Activated effector memory CD4-positive, alpha-beta T cell treated with Interleukin-2 at 50 U/mL for 16 hours (primary cell): ENCODE measurements around the gene VLDLR.

ENCODE experiments used
- DNase-seq: peaks from one replicate; pipeline ENCODE4 v3.0.0-alpha.2; 2020

VLDLR gene

GRCh38 chr9:2622461-2623287 lies 1.1 kb downstream of the VLDLR start:
- no peak for DNase-seq

DNA sequence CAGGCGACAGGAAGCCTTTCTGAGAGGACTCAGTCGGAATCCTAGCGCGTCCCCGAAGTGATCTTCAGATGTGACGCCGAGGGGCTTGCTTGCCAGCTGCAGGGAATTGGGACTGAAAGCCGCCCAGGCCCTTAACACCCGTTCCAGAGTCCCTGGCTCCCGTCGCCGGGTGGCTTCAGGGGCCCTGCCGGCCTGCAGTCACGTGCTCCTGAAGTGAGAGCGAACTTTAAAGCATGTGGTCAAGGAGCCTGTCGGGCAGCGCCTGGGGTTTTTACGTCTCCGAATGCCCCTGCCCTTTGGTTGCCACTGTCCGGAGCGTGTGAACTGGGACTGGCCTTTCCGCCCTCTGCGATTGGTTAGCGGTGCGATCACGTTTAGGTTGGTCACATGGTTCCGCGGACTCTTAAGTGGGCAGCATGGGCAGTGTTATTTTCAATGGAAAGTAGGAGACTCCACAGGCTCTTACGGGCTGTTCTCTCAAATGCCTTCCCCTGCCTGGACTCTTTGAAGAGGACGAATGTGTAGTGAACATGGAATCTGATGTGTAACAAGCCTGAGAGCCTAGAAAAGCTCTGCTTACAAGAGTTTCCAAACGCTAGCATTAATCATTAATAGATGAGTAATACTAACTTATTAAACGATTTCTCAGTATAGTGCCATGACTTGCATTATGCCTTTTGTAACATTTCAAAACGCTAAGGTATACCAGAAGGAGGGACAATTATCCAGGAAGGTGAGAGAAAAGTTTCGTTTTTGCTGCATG lies 1.9 kb downstream of the VLDLR start:
- no peak for DNase-seq

DNA sequence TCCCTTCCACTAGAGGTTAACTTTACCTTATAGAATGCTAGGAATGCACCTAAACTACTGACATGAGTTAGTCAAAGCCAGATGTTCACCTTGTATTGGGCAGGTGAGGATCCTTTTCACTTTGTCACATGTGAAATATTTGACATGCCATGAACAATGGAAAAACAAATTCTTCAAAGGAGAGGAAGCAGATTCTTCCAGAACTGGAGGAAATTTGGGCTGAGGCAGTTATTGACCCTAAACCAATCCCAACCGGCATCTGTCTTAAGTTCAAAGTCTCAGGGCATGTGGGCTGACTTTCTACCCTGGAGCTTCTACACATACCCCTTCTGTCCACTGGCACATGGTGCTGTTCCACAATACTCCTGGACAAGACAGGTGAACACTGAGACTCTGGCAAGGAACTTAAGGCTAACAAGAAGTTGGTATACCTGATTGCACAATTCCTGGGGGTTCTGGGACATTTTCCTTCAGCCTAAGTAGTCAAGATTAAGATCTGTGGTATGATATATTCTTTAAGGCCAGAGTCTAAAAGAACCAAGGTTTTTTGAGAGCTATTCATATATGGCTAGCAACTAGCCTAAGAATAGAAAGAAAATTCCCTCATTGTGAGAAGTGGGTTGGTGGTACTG lies 2.6 kb downstream of the VLDLR start:
- DNase-seq, result no peak

- DNase-seq, result no peak
These were observed 3.8 kb downstream of the VLDLR start for GRCh38 chr9:2625427-2625826.

DNA sequence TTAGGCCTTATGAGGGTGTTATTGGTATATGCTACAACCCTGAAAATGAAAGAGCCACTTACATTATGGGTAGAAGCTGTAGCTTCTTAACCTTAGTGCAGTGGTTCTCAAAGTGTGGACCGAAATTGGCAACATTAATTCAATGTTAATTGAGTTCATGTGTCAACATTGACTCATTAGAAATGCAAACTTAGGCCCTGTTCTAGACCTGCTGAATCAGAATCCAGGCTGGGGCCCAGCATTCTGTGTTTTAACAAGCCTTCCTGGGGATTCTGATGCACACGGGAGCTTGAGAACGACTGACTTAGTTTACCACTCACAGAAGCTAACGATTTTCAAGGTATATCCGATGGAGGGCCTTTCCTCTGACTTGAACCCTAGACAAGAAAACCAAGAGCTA lies 7.3 kb downstream of the VLDLR start:
- no peak for DNase-seq

- no peak for DNase-seq
These were observed 8.6 kb downstream of the VLDLR start for GRCh38 chr9:2630158-2630557.

DNA sequence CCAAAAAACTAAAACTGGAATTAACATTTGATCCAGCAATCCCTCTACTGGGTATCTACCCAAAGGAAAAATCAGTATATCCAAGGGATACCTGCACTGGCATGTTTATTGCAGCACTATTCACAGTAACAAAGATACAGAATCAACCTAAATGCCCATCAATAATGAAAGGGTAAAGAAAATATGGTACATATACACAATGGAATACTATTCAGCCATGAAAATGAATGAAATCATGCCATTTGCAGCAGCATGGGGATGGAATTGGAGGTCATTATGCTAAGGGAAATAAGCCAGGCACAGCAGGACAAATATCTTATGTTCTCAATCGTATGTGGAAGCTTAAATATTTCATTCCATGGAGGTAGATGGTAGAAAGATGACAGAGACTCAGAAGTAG lies 9.7 kb downstream of the VLDLR start:
- DNase-seq, result no peak

GRCh38 chr9:2634153-2634552 lies 12.6 kb downstream of the VLDLR start:
- no peak for DNase-seq

GRCh38 chr9:2634818-2635217 lies 13.2 kb downstream of the VLDLR start:
- no peak for DNase-seq

GRCh38 chr9:2635922-2636321 lies 14.3 kb downstream of the VLDLR start:
- no peak for DNase-seq

- DNase-seq, result no peak
These were observed 15.8 kb downstream of the VLDLR start for GRCh38 chr9:2637390-2637789.

GRCh38 chr9:2638871-2639673 lies 17.5 kb downstream of the VLDLR start:
- DNase-seq, result no peak

GRCh38 chr9:2639786-2640185 lies 18.2 kb downstream of the VLDLR start:
- DNase-seq, result no peak

GRCh38 chr9:2640570-2640969 lies 19.0 kb downstream of the VLDLR start:
- DNase-seq, result no peak

GRCh38 chr9:2641033-2641432 lies 19.4 kb downstream of the VLDLR start:
- no peak for DNase-seq

- no peak for DNase-seq
These were observed 20.5 kb downstream of the VLDLR start for GRCh38 chr9:2642068-2642467.

GRCh38 chr9:2645569-2645968 lies 24.0 kb downstream of the VLDLR start:
- DNase-seq, result no peak

GRCh38 chr9:2655411-2655901 lies 33.9 kb downstream of the VLDLR start:
- DNase-seq, result no peak

GRCh38 chr9:2657427-2657826 lies 35.8 kb downstream of the VLDLR start:
- DNase-seq, result no peak

DNA sequence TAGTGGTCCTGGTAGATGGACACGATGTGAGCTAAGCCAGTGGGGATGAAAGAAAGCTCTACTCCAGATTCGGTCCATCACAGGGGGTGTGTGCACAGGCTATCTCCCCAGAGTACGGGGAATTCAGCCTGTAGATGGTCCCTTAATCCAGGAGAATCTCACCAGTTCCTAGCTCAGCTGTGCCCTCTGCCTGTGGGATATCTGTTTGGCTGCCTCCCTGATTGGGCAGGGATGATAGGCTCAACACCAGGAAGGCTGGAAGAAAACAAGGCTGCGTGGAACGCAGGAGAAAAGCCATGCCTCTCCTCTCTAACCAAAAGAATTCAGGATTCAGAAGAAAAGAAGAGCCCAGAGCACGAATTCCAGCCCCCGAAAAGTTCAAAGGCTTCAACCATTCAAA lies 40.9 kb downstream of the VLDLR start:
- DNase-seq, result no peak

DNA sequence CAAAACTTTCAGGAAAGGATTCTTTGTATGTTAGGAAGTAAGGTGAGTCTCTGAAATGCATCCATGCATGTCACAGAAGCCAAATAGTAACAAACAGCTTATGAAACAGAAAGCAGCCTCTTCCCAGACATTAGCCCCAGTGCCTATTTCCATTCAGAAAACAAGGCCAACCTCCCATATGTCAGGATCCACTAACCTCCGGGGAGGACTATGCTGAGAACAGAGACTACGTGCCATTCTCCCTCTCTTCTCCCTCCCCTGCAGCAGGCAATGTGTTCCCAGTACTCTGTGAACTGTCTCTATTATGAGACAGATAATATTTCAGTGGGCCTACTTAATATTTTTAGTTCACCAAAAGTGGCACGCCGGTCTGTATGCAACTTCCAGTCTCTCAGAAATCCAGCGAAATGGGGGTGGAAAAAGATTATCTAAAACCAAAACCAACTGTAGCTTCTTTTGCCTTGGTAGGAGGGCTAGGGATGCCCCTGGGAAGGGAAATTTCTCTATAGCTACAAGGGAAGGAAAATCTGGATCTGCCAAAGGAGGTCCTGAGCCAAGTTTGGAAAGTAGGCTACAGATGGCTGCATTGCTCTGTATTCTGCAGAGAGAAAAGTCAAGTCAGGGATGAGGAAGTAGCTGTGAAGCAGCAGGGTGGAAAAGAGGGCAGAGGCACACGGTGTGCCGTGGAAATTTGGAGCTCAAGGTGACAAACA lies 42.0 kb downstream of the VLDLR start:
- DNase-seq, result no peak
